Brain microvascular endothelial cell (primary cell): ENCODE results near the gene BST2.

Source experiments
- DNase-seq: peaks from one replicate; pipeline ENCODE4 v3.0.0-alpha.2; 2020
- H3K27ac ChIP-seq: fragments of 250-450 bp; sonication (Bioruptor Pico); 2 replicates; pipeline ENCODE4 v1.5.1; 2020; ENCODE audit warnings: mild to moderate bottlenecking, moderate library complexity
- H3K27me3 ChIP-seq: fragments of 250-450 bp; sonication (Bioruptor Pico); replicated peaks from 2 replicates; pipeline ENCODE4 v1.5.1; 2020; ENCODE audit warnings: mild to moderate bottlenecking
- H3K36me3 ChIP-seq: fragments of 250-450 bp; sonication (Bioruptor Pico); replicated peaks from 2 replicates; pipeline ENCODE4 v1.5.1; 2020; ENCODE audit warnings: mild to moderate bottlenecking
- H3K4me3 ChIP-seq: 2 replicates; pipeline ENCODE4 v1.5.1; 2011; ENCODE audit warnings: low read depth, mild to moderate bottlenecking, control low read depth, low read length, moderate library complexity
- CTCF ChIP-seq: IDR thresholded peaks from 2 replicates; pipeline ENCODE4 v1.5.1; 2011; ENCODE audit warnings: low read depth, mild to moderate bottlenecking, moderate library complexity, low read length, control low read depth, inconsistent platforms; ENCODE audit errors: missing control alignments
- in situ Hi-C: cut with HindIII; loops from 2 replicates; pipeline ENCODE4 v1.10.0; 2017; ENCODE audit warnings: low sequenced_read_pairs, low pct_ligation_motif_present

Gene BST2

GRCh38 chr19:17414097-17414496 is 8.7 kb upstream of the BST2 start:
- peaks cover 11% of the 10 kb centered on the region for H3K27me3 ChIP-seq
- H3K27ac ChIP-seq = no peak overlapping the region
- no peak for DNase-seq
- no peaks in the 10 kb centered on the region for H3K36me3 ChIP-seq
- in situ Hi-C loops = no loop called here
- no peak overlapping the region for H3K4me3 ChIP-seq
- no peak for TF ChIP-seq CTCF

- in situ Hi-C loops = no loop called here
- peaks cover 11% of the 10 kb centered on the region for H3K27me3 ChIP-seq
- H3K27ac ChIP-seq = no peak overlapping the region
- no peaks in the 10 kb centered on the region for H3K36me3 ChIP-seq
- no peak for TF ChIP-seq CTCF
- no peak for DNase-seq
- H3K4me3 ChIP-seq = no peak overlapping the region
Measured at GRCh38 chr19:17411801-17412200, 6.4 kb upstream of the BST2 start.

- Histone ChIP-seq H3K27ac (no peak overlapping the region), H3K36me3 (no peaks in the 10 kb centered on the region), H3K27me3 (peaks cover 11% of the 10 kb centered on the region), H3K4me3 (no peak overlapping the region)
- in situ Hi-C loops = no loop called here
- no peak for DNase-seq
- TF ChIP-seq CTCF = no peak
Measured at GRCh38 chr19:17409990-17410389, 4.6 kb upstream of the BST2 start.

DNA sequence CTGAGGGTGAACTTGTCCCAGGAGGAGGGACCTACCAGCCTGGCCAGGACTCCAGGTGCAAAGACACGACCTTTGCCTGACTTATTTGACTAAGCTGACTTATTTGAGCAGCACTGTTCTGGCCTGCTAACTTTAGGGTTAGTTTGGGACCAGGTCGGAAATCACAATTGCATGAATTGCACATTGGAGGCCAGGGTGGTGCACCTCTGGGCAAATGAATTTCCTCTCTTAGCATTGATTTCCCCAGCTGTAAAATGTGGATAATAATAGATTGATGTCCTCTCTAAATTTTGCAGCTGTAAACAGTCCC is 1.4 kb upstream of the BST2 start:
- in situ Hi-C loops = no loop called here
- Histone ChIP-seq H3K27me3 (no peaks in the 10 kb centered on the region), H3K36me3 (no peaks in the 10 kb centered on the region), H3K27ac (no peak overlapping the region), H3K4me3 (no peak overlapping the region)
- no peak for DNase-seq
- no peak for TF ChIP-seq CTCF

DNA sequence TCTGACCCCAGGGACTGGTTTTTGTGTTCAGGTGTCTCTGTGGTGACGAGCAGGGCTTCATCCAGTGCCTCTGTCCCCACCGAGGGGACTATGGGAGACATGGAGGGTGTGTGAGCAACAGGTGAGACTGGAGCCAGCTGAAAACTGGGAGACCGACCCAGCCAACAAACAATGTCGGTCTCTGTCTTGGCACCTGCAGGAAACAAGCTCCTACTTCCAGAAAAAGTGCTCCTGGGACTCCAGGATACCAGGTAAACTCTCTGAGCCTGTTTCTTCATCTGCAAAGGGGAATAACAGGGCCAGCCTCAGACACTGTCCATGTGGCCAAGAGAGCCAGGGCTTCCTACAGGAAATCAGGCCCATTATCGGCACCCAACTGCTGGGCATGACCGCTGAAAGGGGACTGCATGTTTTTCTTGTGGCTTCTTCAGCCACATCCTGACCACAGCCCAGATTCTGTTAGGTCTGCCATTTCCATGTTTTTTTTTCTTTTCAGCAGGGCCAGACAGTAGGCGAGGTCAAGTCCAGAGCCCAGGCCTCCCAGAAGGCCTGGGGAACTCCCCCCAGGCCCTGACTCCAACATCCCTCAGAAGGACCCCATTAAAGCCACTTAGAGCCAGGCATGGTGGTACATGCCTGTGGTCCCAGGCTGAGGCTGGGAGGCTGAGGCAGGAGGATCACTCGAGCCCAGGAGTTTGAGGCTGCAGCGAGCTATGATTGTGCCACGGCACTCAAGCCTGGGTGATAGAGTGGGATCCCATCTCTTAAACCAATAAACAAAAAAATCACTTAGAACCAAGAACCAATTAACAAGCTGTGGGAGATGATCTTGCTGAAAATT is 836 bp upstream of the BST2 start:
- no peak overlapping the region for H3K27ac ChIP-seq
- H3K4me3 ChIP-seq = no peak overlapping the region
- no peaks in the 10 kb centered on the region for H3K36me3 ChIP-seq
- no peak for TF ChIP-seq CTCF
- H3K27me3 ChIP-seq = no peaks in the 10 kb centered on the region
- peak; percentile 44 for DNase-seq
- in situ Hi-C loops = no loop called here

GRCh38 chr19:17404621-17405249 is 695 bp downstream of the BST2 start:
- Histone ChIP-seq H3K4me3 (no peak overlapping the region), H3K36me3 (no peaks in the 10 kb centered on the region), H3K27me3 (no peaks in the 10 kb centered on the region), H3K27ac (no peak overlapping the region)
- TF ChIP-seq CTCF = no peak
- DNase-seq = no peak
- in situ Hi-C loops = no loop called here
